GM12865 (cell line): ENCODE results near the gene RBFOX1.

Experiments used
- DNase-seq: peaks from one replicate; pipeline ENCODE4 v3.0.0; 2010; ENCODE audit warnings: low read depth
- H3K4me3 ChIP-seq: 2 replicates; pipeline ENCODE4 v1.5.1; 2011; ENCODE audit warnings: mild to moderate bottlenecking, low read depth, low read length, control low read depth
- CTCF ChIP-seq: IDR thresholded peaks from 2 replicates; pipeline ENCODE4 v1.5.1; 2011; ENCODE audit warnings: low read length, control low read depth, low read depth, inconsistent platforms; ENCODE audit not compliant: insufficient read depth; ENCODE audit errors: missing control alignments

RBFOX1 gene

DNA sequence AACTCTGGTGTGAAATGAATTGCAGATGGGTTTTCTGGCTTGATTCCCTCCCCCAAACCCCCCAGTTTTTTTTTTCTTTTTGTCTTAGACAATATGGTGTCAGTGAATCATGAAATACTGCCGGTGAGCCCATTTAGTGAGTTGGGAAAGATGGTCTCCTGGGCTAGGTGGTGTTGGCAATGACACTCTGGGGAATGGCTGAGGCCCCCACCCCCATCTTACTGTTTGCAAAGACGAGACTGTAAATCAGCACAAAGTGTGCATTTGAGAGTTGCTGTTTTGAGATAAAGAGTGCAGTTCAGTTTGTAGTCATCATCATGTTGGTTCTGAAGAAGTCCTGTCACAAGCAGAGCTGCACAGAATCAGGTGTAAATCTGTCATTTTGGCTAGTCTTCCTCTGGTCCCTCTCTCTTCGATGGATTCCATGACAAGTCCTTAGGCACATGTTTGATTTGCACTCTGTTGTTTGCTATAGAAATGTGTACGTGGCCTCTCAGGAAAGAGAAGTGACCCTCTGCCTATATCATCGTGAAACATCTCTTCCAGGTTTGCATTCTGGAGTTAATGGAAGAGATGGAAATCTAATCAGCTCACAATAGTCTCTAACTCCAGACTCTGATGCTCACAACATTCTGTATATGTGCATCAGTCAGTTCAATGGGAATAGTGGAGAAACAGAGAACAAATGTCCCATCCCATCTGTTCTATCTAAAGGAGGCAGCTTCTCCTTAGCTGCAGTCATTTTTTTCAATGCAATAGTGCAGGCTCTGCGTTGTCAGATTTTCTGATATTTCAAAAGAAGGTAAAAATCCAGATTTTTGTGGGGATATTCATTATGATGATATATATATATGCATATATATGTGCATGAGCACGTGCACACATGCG, 34.6 kb downstream of the RBFOX1 start:
- no peak overlapping the region for H3K4me3 ChIP-seq
- DNase-seq = no peak
- TF ChIP-seq CTCF = no peak

DNA sequence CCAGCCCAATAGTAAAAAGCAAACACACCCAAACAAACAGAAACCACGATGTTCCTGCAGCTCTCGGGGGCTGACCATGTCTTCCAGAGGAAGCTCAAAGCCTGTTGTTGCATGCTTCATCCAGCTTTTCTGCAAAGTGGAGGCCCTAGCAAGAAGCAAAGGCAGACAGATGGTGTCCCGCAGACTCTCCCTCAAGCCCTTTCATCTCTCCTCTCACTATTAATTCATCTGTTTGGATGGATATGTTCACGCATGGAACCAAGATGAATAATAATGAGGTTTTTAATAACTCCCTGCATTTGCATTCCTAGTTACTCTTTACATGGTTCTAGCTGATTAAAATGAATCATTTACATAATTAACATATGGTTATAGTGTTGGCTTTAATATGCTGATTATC, 36.6 kb downstream of the RBFOX1 start:
- TF ChIP-seq CTCF = no peak

GRCh38 chr16:7372095-7372494, 39.5 kb downstream of the RBFOX1 start:
- H3K4me3 ChIP-seq = no peak overlapping the region
- no peak for TF ChIP-seq CTCF
- DNase-seq = no peak

More for the DNA sequence above, 36.6 kb downstream of the RBFOX1 start:
- DNase-seq = no peak
- H3K4me3 ChIP-seq = no peak overlapping the region

- no peak for DNase-seq
- no peak overlapping the region for H3K4me3 ChIP-seq
- no peak for TF ChIP-seq CTCF
Observed at GRCh38 chr16:7373776-7374175, 41.1 kb downstream of the RBFOX1 start.

DNA sequence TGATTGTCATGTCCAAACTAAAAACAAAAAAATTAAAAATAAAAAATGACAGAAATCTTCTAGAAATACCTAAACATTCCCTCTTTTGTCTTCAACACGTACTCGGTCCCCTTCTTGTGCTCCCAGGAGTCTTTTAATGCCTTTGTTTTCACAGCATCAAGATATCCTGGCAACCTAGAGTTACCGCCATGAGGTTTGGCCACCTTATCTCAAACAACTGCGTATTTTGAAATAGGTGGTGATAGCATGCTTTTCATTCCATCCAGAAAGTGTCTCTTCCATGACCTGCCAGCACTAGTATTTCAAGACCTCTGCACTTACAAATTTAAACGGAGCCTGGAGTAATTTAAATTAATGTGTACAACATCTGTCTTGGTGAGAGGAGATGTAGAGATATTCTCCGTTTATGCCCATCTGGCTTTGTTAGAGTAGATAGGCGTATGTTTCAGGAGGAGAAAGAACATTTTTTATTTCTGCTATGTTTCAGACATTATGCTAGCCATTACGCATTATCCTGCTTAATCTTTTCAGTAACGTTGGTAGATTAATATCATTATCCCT, 42.0 kb downstream of the RBFOX1 start:
- TF ChIP-seq CTCF = no peak
- DNase-seq = no peak
- H3K4me3 ChIP-seq = no peak overlapping the region

DNA sequence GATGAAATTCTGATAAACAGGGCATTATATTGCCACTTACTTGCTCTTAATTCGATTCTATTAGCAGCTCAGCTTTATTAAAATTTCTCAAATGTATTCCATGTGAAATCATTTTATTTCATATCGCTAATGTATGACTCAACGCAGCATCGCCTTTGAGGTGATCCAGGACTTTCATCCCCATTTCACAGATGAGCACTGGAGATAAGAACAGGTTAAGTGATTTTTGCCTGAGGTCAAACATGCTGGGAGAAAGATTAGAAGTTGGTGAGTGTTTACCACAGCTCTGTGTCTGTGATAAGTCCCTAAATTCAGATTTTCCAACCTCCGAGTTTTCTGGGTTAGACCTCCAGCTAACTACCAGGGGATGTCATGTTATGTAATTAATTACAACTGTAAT, 43.6 kb downstream of the RBFOX1 start:
- TF ChIP-seq CTCF = no peak
- DNase-seq = no peak
- H3K4me3 ChIP-seq = no peak overlapping the region
